ENCODE data around the gene ARSJ.

The ARSJ gene

GRCh38 chr4:113885291-113885690 is 94.2 kb downstream of the ARSJ start:
- Histone ChIP-seq H3K9me3 (ENCODE audit: severe bottlenecking) (no peaks in the 10 kb centered on the region), H3K36me3 (no peaks in the 10 kb centered on the region)
- TF ChIP-seq CTCF (IDR thresholded peaks at IDR 0.05; ENCODE audit: low read depth, low read length) = no peak

DNA sequence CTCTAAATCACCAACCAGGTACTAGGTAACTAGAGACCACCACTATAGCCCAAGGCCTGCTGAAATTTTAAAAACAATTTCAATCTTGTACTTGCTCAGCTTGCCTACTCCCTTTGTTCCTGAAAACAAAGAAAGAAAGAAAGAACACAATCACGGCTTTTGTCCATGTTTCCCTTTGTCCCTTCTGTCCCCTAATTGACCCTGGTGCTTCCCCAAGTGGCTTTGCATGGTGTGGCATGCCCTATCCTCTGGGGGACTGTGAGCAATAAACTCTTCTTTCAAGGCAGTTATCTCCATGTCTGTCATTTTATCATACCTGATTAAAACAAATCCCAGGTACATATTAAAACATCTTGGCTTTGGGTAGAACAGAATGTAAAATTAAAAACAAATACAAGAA is 94.8 kb downstream of the ARSJ start:
- no peaks in the 10 kb centered on the region for H3K27me3 ChIP-seq (ENCODE audit: insufficient read depth, low read depth, severe bottlenecking)
- no peak for DNase-seq
- no peak for TF ChIP-seq CTCF (IDR thresholded peaks at IDR 0.05; ENCODE audit: low read depth, low read length)
- H3K27ac ChIP-seq = no peak overlapping the region
- no peaks in the 10 kb centered on the region for H3K9me3 ChIP-seq (ENCODE audit: severe bottlenecking)
- H3K36me3 ChIP-seq = no peaks in the 10 kb centered on the region
- H3K4me3 ChIP-seq (ENCODE audit: low read depth, low read length) = no peak overlapping the region

More at GRCh38 chr4:113885291-113885690, 94.2 kb downstream of the ARSJ start:
- no peak overlapping the region for H3K27ac ChIP-seq
- no peak overlapping the region for H3K4me3 ChIP-seq (ENCODE audit: low read depth, low read length)
- no peaks in the 10 kb centered on the region for H3K27me3 ChIP-seq (ENCODE audit: insufficient read depth, low read depth, severe bottlenecking)
- DNase-seq = no peak

DNA sequence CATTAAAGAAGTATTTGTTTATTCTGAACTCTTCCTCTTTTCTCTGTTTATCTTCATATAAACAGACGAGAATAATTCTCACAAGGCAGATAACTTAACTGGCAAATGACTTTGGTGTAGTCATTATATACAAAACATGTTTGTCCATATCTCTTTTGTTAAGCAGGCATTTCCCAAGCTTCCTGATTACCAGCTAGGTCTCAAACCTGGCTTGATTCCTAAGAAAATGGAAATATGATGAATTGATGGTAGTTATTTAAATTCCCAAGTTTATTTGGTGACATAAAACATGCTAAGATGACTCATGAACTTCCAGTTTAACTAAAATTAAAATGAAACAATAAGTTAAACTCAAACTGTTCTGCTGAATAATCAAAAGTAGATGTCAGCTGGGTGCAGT is 96.8 kb downstream of the ARSJ start:
- no peaks in the 10 kb centered on the region for H3K36me3 ChIP-seq
- no peak overlapping the region for H3K27ac ChIP-seq
- no peak for DNase-seq
- no peak overlapping the region for H3K4me3 ChIP-seq (ENCODE audit: low read depth, low read length)
- H3K27me3 ChIP-seq (ENCODE audit: insufficient read depth, low read depth, severe bottlenecking) = no peaks in the 10 kb centered on the region
- no peaks in the 10 kb centered on the region for H3K9me3 ChIP-seq (ENCODE audit: severe bottlenecking)
- no peak for TF ChIP-seq CTCF (IDR thresholded peaks at IDR 0.05; ENCODE audit: low read depth, low read length)

- no peaks in the 10 kb centered on the region for H3K27me3 ChIP-seq (ENCODE audit: insufficient read depth, low read depth, severe bottlenecking)
- no peaks in the 10 kb centered on the region for H3K9me3 ChIP-seq (ENCODE audit: severe bottlenecking)
- no peak overlapping the region for H3K4me3 ChIP-seq (ENCODE audit: low read depth, low read length)
- H3K36me3 ChIP-seq = no peaks in the 10 kb centered on the region
- H3K27ac ChIP-seq = no peak overlapping the region
- DNase-seq = no peak
- no peak for TF ChIP-seq CTCF (IDR thresholded peaks at IDR 0.05; ENCODE audit: low read depth, low read length)
Measured at GRCh38 chr4:113881256-113881655, 98.2 kb downstream of the ARSJ start.

DNA sequence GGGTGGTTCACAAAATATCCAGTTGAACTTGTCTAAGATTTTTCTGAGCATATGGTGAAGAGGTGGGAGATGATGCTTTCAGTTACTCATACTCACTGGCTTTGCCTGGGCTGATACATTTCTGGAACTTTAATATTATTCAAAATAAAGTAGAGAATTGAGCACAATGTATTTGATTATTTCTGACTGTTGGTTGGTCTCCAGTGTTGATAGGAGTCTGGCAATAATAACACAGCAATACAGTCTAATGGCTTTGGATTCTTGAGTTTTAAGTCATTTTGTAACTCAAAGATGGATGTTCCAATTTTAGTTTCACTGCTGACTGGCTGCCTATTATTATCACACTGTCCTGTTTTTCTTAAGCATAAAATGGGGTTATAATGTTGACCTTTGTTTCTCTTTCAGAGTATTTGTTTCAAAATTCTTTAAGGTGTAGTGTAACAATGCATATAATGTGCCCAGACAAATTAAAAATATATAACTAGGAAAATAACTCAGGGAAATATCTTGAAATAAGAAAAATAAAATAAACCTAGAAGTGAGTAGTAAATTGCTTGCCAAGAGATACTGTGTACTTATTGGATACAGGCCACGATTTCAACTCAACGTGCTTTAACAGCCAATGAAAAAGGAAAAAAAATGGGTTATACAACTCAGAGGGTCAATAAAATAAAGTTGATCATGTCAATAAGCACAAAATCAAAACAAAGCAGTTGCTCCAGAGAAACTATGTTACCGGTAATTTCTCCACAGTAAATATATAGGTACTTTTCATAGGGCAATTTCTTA is 99.0 kb downstream of the ARSJ start:
- no peak for TF ChIP-seq CTCF (IDR thresholded peaks at IDR 0.05; ENCODE audit: low read depth, low read length)
- Histone ChIP-seq H3K36me3 (no peaks in the 10 kb centered on the region), H3K4me3 (ENCODE audit: low read depth, low read length) (no peak overlapping the region), H3K27ac (no peak overlapping the region), H3K27me3 (ENCODE audit: insufficient read depth, low read depth, severe bottlenecking) (no peaks in the 10 kb centered on the region), H3K9me3 (ENCODE audit: severe bottlenecking) (no peaks in the 10 kb centered on the region)
- DNase-seq = no peak

GRCh38 chr4:113878668-113879067 is 100.8 kb downstream of the ARSJ start:
- Histone ChIP-seq H3K9me3 (ENCODE audit: severe bottlenecking) (no peaks in the 10 kb centered on the region), H3K36me3 (no peaks in the 10 kb centered on the region), H3K27me3 (ENCODE audit: insufficient read depth, low read depth, severe bottlenecking) (no peaks in the 10 kb centered on the region), H3K4me3 (ENCODE audit: low read depth, low read length) (no peak overlapping the region), H3K27ac (no peak overlapping the region)
- peak; percentile 67 for TF ChIP-seq CTCF (IDR thresholded peaks at IDR 0.05; ENCODE audit: low read depth, low read length)
- peak; percentile 49 for DNase-seq
